HL-60/S4 (cell line): ENCODE data around the gene MAGI1.
"Not testable (repeated sequence)": the region's sequence is repeated elsewhere in the genome, so short reads cannot be mapped to it uniquely, and the experiment has no call there.

Experiments used
- in situ Hi-C: fragments of 300-500 bp; cut with MboI; formaldehyde crosslinking; loops from 2 replicates; pipeline ENCODE4 v1.14.3; 2022; ENCODE audit warnings: low sequenced_read_pairs

The MAGI1 gene

GRCh38 chr3:65582012-65582717 is 456.6 kb downstream of the MAGI1 start:
- in situ Hi-C loops, result no loop called here

GRCh38 chr3:65581313-65581712 is 457.4 kb downstream of the MAGI1 start:
- in situ Hi-C loops, result no loop called here

DNA sequence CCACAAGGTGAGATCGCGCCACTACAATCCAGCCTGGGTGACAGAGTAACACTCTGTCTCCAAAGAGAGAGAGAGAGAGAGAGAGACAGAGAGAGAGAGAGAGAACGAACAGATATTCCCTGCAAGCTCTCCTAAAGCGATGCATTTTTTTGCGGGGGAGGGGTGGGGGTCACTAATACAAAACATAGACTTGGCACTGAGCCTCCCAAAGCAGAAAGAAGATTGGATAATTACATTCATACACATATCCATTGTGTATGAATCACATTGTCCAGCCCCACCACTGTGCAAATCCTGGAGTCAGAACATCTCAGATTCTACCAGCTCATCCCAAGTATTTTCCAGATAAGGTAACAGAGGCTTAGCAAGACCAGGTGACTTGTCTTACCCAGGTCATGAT is 459.9 kb downstream of the MAGI1 start:
- in situ Hi-C loops, result no loop called here

DNA sequence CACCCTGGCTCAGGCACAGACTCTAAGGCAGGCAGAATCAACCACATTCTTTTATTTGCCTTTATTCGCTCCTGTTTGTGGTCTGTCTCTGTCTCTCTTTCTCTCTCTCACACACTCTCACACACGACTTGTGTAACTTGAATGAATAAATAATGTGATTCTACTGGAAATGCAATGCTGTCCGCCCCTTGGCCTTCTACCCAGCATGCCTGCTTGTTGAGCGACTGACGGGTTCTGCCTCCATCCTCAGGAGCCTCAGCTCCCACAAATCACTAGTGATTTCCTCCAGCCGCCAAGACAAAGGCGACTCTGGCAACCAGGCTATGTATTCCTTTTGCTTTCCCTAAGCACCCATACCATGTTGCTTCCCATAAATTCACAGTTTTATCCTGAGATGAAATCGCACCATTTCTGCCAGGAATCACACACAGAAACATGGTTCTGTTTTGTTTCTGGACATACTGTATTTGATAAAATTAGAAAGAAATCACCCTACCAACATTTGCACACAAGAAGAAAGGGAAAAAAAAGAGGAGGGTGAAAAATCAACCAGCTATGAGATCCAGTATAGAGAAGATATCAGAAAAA is 460.8 kb downstream of the MAGI1 start:
- in situ Hi-C loops, result no loop called here

DNA sequence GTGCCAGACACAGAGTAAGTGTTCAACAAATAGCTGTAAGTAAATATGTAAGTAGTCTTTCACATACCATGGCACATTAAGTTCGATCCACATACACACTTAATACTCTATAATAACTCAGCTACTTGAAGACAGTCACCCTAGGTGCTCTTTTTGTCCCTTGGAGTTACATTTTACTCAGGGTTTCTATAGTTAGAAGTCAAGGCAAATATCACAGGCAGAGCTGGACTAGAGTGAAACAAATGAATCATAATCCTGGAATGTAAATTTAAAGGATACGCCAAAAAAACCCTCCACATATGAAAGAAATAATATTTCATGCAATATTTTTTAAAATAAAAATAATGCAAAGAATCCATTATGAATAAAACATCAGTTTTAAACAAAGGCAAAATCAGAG is 461.8 kb downstream of the MAGI1 start:
- in situ Hi-C loops, result no loop called here

- in situ Hi-C loops, result no loop called here
Measured at GRCh38 chr3:65576228-65576627, 462.5 kb downstream of the MAGI1 start.

- in situ Hi-C loops, result no loop called here
Measured at GRCh38 chr3:65575376-65575840, 463.3 kb downstream of the MAGI1 start.

DNA sequence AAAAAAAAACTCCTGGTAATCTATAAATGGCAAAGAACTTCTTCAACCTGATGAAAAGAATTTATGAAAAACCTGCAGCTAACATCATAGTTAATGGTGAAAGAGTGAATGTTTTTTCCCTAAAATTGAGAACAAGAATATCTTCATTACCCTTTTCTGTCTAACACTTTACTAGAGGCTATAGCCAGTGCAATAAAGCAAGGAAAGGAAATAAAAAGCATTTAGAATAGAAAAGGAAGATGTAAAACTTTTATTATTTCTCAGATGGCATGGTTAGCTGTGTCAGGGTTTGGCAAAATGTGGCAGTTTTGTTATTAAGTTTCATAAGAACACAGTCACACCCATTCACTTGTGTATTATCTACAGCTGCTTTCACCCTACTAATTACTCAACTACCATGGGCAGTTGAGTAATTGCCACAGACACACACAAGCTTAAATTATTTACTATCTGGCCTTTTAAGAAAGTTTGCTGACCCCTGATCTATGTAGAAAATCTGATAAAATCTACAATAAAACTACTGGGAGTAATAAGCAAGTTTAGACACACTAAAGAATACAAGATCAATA is 465.1 kb downstream of the MAGI1 start:
- in situ Hi-C loops, result no loop called here

GRCh38 chr3:65572175-65572777 is 466.4 kb downstream of the MAGI1 start:
- in situ Hi-C loops, result no loop called here

DNA sequence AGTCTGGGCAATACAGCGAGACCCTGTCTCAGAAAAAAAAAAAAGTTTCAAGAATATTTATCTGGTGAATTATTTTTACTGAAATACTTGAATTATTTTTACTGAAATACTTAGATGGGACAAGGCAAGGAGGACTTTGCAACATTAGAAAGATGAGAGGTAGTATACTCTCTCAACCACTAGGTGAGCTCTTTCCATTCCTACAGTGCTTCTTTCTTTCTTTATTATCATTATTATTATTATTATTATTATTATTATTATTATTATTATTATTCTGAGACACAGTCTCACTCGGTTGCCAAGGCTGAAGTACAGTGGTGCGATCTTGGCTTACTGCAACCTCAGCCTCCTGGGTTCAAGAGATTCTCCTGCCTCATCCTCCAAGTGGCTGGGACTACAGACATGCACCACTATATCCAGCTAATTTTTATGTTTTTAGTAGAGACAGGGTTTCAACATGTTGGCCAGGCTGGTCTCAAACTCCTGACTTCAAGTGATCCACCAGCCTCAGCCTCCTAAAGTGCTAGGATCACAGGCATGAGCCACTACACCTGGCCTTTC is 468.8 kb downstream of the MAGI1 start:
- in situ Hi-C loops, result no loop called here

- in situ Hi-C loops, result no loop called here
Measured at GRCh38 chr3:65569129-65569528, 469.6 kb downstream of the MAGI1 start.

DNA sequence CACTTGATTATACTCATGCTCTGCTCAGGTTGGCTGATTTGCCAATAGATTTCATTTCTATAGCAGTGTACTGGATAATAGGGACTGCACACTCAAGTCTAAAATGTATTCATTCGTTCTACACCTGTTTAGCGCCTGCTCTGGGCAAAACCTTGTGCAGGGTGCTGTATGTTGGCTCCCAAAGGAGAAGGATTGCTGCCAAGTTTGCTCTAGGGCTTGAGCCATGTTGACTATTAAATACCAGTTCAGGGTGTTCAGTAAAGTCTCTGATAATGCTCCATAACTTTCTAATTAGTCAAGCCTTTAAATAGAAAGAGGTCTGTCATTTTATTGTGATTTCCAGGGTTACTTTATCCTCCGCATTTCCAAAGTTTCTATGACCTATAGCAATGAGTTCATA is 470.2 kb downstream of the MAGI1 start:
- in situ Hi-C loops, result no loop called here

GRCh38 chr3:65565744-65566143 is 473.0 kb downstream of the MAGI1 start:
- in situ Hi-C loops, result not testable (repeated sequence)

DNA sequence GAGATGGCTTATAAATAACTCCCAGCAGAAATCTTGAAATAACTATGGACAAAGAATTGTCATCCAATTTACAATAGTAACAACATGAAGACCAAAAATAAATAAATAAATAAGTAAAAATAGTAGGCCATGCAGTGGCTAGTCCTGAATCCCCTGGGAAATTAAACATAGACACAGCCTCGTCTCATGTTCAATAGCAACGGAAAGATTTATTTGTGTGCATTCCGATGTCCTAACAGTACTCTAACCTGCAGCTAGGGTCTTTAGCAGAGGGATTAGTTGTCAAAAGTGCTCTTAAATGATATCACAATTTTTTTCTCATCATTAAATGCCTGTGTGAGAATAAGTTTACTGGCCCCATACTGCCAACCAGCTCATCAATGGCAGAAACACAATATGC is 474.2 kb downstream of the MAGI1 start:
- in situ Hi-C loops, result no loop called here

GRCh38 chr3:65563861-65564260 is 474.9 kb downstream of the MAGI1 start:
- in situ Hi-C loops, result no loop called here

- in situ Hi-C loops, result no loop called here
Measured at GRCh38 chr3:65562447-65562846, 476.3 kb downstream of the MAGI1 start.

DNA sequence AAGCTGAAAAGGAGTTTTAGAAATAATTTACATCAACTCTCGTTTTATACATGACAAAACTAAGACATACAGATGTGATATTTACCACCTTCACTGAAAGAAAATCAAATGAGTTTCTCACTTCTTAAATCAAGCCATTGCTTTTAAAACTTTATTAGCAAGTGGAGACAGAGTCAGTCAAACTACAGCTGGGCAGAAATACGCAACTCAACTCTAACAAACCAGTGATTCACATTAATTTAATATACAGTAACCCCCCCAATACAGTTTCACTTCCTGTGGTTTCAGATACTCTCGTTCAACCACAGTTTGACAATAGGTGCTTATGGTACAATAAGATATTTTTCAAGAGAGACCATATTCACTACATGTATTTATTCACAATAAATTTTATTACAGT is 477.1 kb downstream of the MAGI1 start:
- in situ Hi-C loops, result no loop called here

GRCh38 chr3:65560901-65561300 is 477.8 kb downstream of the MAGI1 start:
- in situ Hi-C loops, result no loop called here

- in situ Hi-C loops, result no loop called here
Measured at GRCh38 chr3:65560133-65560532, 478.6 kb downstream of the MAGI1 start.

DNA sequence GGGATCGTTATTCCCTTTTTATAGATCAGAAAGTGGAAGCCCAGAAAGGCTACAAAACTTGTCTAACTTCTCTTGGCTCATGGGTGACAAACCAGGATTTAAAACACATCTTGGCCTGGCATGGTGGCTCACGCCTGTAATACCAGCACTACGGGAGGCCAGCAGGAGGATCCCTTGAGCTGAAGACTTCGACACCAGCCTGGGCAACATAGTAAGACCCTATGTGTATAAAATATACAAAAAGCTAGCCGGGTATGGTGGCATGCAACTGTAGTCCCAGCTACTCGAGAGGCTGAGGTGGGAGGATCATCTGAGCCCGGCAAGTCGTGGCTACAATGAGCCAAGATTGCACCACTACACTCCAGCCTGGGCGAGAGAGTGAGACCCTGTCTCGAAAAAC is 479.1 kb downstream of the MAGI1 start:
- in situ Hi-C loops, result no loop called here

DNA sequence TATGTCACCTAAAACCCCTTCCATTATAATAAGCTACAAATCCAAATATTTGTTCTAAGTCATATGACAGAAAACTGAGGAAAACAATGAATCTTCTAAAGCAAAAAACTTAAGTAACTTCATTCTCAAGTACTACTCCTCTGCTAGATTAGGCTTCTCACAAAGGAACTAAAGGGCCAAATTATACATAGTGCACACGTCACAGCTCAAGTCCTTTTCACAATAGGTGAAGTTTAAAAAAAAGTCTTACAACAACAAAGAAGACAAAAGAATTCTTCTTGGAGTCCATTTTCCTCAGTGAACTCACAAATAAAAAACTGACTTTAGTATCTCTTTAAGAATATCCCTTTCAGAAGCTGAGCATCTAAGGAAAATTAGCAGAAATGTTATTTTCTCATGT is 479.9 kb downstream of the MAGI1 start:
- in situ Hi-C loops, result no loop called here
